ENCODE measurements around the gene AP4S1.
"Not testable (repeated sequence)": the region's sequence is repeated elsewhere in the genome, so short reads cannot be mapped to it uniquely, and the experiment has no call there.

Gene AP4S1

GRCh38 chr14:31080484-31080883 lies 55.0 kb downstream of the AP4S1 start:
- H3K9me3 ChIP-seq = no peaks in the 10 kb centered on the region
- H3K4me3 ChIP-seq (ENCODE audit: low read depth, low read length) = no peak overlapping the region
- H3K4me1 ChIP-seq = no peaks in the 10 kb centered on the region
- H3K36me3 ChIP-seq = no peaks in the 10 kb centered on the region
- no peak for DNase-seq
- no peaks in the 10 kb centered on the region for H3K27me3 ChIP-seq
- TF ChIP-seq, protein P1, sequence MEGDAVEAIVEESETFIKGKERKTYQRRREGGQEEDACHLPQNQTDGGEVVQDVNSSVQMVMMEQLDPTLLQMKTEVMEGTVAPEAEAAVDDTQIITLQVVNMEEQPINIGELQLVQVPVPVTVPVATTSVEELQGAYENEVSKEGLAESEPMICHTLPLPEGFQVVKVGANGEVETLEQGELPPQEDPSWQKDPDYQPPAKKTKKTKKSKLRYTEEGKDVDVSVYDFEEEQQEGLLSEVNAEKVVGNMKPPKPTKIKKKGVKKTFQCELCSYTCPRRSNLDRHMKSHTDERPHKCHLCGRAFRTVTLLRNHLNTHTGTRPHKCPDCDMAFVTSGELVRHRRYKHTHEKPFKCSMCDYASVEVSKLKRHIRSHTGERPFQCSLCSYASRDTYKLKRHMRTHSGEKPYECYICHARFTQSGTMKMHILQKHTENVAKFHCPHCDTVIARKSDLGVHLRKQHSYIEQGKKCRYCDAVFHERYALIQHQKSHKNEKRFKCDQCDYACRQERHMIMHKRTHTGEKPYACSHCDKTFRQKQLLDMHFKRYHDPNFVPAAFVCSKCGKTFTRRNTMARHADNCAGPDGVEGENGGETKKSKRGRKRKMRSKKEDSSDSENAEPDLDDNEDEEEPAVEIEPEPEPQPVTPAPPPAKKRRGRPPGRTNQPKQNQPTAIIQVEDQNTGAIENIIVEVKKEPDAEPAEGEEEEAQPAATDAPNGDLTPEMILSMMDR (IDR thresholded peaks at IDR 0.05; ENCODE audit: low read depth, low read length) = no peak

- no peaks in the 10 kb centered on the region for H3K27me3 ChIP-seq
- no peaks in the 10 kb centered on the region for H3K9me3 ChIP-seq
- H3K4me1 ChIP-seq = no peaks in the 10 kb centered on the region
- H3K4me3 ChIP-seq (ENCODE audit: low read depth, low read length) = no peak overlapping the region
- TF ChIP-seq, protein P1 (IDR thresholded peaks at IDR 0.05; ENCODE audit: low read depth, low read length) = no peak
- no peak for DNase-seq
- no peaks in the 10 kb centered on the region for H3K36me3 ChIP-seq
These were observed 58.3 kb downstream of the AP4S1 start for GRCh38 chr14:31083781-31084180.

DNA sequence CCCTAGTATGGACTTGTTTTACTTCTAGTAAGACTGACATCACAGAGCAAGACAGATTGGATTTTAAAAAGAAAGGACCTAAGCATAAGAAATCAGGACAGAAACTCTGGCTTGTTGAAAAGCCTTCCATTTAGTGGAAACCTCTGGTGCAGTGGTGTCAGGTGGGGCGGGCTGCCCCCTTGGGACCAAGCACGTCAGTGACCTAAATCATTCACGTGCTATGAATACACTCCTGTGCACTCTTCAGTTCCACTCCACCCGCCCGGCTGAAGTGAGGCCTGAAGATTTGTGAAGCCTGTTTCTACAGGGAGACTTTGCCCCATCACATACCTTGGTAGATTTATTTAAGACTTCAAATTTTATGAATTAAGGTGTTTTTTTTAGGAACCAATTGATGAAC lies 58.9 kb downstream of the AP4S1 start:
- DNase-seq = peak; percentile 14
- Histone ChIP-seq H3K36me3 (no peaks in the 10 kb centered on the region), H3K27me3 (no peaks in the 10 kb centered on the region), H3K4me1 (no peaks in the 10 kb centered on the region), H3K9me3 (no peaks in the 10 kb centered on the region), H3K4me3 (ENCODE audit: low read depth, low read length) (no peak overlapping the region)
- TF ChIP-seq, protein P1 (IDR thresholded peaks at IDR 0.05; ENCODE audit: low read depth, low read length) = no peak

DNA sequence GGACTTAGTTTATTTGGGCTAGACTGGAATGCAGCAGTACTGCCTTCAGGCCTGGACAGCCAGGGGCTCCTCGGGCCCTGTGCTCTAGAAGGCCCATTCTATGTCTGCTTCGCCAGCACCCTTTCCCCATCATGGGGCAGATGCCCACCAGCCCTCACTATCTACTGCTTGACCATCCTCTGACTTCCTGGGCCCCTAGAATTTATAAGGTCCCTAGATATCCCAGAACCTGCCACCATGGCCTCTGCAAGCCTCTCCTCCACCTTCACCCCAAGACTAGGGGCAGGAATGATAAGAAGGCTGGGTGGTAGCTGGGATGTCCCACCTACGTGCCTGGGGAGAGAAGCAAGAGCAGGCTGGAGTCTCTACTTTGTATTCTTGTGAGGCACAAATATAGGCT lies 59.6 kb downstream of the AP4S1 start:
- no peak for DNase-seq
- Histone ChIP-seq H3K27me3 (no peaks in the 10 kb centered on the region), H3K9me3 (no peaks in the 10 kb centered on the region), H3K4me3 (ENCODE audit: low read depth, low read length) (no peak overlapping the region), H3K4me1 (no peaks in the 10 kb centered on the region), H3K36me3 (no peaks in the 10 kb centered on the region)
- TF ChIP-seq, protein P1 (IDR thresholded peaks at IDR 0.05; ENCODE audit: low read depth, low read length) = no peak

- H3K4me1 ChIP-seq; H3K4me3 ChIP-seq (ENCODE audit: low read depth, low read length): not testable (repeated sequence)
These were observed 61.0 kb downstream of the AP4S1 start for GRCh38 chr14:31086466-31086865.

GRCh38 chr14:31090883-31091764 lies 65.7 kb downstream of the AP4S1 start:
- no peak for DNase-seq
- H3K4me1 ChIP-seq = no peaks in the 10 kb centered on the region
- H3K9me3 ChIP-seq = no peaks in the 10 kb centered on the region
- no peaks in the 10 kb centered on the region for H3K27me3 ChIP-seq
- no peak overlapping the region for H3K4me3 ChIP-seq (ENCODE audit: low read depth, low read length)
- no peaks in the 10 kb centered on the region; the same call in 1 of the 2 replicates for H3K36me3 ChIP-seq
- TF ChIP-seq, protein P1 (IDR thresholded peaks at IDR 0.05; ENCODE audit: low read depth, low read length) = no peak

More at GRCh38 chr14:31086466-31086865, 61.0 kb downstream of the AP4S1 start:
- DNase-seq, H3K27me3 ChIP-seq, H3K36me3 ChIP-seq, H3K9me3 ChIP-seq: not testable (repeated sequence)
